Measurements from ENCODE around the gene ASPHD1.

Gene ASPHD1

DNA sequence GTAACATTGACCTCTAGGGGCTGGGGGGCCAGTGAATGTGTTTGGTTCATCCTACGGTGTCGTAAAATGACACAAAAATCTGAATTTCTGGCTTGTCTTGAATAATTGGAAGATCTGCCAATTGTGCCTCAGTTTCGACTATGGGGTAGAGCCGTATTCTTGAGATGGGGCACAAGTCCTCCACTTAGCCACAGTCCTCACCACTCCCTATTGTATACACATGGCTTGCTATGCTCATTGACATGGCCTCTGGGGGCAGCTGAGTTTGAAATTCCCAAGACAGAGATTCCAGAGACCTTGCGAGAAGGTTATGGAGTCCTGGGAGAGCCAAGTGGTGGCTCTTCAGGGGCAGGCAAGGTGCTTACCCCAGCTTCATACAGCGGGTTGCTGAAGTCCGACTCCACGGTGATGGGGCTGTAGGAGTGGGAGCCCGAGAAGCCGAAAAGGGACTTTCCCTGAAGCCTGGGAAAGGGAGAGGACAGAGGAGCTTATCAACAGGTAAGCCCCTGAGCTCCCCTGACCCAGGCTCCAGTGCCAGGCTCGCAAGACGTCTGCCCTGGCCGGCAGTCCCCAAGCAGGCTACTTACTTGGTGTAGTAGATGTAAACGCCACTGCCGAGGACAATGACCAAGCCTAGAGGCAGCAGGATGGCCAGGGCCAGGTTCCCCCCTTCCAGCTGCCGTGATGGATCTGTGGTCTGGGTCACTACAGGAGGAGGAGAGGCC, 28.3 kb upstream of the ASPHD1 start:
- DNase-seq (ENCODE audit: insufficient read length, low spot score) (no peak), FAIRE-seq (no peak)
- TF ChIP-seq, protein P1, sequence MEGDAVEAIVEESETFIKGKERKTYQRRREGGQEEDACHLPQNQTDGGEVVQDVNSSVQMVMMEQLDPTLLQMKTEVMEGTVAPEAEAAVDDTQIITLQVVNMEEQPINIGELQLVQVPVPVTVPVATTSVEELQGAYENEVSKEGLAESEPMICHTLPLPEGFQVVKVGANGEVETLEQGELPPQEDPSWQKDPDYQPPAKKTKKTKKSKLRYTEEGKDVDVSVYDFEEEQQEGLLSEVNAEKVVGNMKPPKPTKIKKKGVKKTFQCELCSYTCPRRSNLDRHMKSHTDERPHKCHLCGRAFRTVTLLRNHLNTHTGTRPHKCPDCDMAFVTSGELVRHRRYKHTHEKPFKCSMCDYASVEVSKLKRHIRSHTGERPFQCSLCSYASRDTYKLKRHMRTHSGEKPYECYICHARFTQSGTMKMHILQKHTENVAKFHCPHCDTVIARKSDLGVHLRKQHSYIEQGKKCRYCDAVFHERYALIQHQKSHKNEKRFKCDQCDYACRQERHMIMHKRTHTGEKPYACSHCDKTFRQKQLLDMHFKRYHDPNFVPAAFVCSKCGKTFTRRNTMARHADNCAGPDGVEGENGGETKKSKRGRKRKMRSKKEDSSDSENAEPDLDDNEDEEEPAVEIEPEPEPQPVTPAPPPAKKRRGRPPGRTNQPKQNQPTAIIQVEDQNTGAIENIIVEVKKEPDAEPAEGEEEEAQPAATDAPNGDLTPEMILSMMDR (IDR thresholded peaks at IDR 0.05; ENCODE audit: insufficient read depth, missing control alignments) = no peak

DNA sequence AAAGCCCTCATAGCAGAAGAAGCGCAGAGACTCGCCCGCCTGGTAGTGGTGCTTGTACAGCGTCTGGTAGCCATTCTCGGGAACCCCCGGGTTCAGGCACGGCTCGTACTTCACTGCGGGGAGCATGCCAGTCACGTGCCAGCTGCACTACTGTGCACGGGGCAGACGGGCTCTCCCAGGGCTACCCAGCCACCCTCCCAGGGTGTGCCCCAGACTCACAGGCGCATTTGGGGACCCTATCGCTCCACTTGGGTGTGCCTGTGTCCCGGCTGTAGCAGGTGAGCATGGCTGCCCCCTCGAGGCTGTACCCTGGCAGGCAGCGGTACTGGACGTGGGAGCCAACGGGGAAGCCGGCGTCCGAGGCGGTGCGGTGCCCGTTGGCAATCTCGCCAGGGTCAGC, 27.0 kb upstream of the ASPHD1 start:
- FAIRE-seq = no peak
- no peak for DNase-seq (ENCODE audit: insufficient read length, low spot score)

DNA sequence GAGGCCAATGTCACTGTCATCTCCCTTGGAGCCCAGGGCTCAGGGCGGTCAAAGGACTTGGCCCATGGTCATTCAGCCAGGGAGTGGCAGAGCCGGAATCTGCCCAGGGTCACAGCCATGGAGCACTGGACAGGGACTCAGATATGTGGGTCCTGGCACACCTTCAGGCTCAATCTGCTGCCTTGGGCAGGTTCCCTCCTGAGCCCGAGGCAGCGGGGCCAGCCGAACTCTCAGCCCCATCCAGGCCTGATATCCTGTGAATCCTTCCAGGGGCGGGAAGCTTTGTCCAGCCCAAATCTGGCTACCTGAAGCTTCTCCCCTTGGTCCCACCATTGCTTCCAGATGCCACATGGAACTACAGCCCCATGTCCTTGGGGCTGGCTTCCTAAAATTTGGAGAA, 25.1 kb upstream of the ASPHD1 start:
- TF ChIP-seq, protein P1 (IDR thresholded peaks at IDR 0.05; ENCODE audit: insufficient read depth, missing control alignments) = no peak
- no peak for DNase-seq (ENCODE audit: insufficient read length, low spot score)
- no peak for FAIRE-seq

More for the DNA sequence above, 27.0 kb upstream of the ASPHD1 start:
- TF ChIP-seq, protein P1 (IDR thresholded peaks at IDR 0.05; ENCODE audit: insufficient read depth, missing control alignments) = no peak

DNA sequence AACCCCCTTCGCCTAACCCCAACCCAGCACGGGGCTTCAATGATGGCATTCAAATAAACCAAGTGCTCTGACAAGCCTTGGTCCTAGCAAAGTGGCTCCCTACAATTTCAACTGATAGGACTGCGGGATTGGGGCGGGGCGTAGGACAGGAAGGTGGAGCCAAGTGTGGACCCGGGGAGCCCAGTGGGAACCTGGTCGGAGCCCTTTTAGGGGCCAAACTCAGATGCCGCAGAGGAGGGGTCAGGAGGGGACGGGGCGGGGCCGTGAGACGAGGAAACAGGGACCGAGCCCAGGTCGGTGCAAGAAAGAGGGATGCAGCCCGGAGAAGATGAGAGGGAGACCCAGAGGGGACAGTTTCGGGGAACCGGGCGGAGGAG, 24.1 kb upstream of the ASPHD1 start:
- FAIRE-seq (no peak), DNase-seq (ENCODE audit: insufficient read length, low spot score) (no peak)
- TF ChIP-seq, protein P1 (IDR thresholded peaks at IDR 0.05; ENCODE audit: insufficient read depth, missing control alignments) = no peak

DNA sequence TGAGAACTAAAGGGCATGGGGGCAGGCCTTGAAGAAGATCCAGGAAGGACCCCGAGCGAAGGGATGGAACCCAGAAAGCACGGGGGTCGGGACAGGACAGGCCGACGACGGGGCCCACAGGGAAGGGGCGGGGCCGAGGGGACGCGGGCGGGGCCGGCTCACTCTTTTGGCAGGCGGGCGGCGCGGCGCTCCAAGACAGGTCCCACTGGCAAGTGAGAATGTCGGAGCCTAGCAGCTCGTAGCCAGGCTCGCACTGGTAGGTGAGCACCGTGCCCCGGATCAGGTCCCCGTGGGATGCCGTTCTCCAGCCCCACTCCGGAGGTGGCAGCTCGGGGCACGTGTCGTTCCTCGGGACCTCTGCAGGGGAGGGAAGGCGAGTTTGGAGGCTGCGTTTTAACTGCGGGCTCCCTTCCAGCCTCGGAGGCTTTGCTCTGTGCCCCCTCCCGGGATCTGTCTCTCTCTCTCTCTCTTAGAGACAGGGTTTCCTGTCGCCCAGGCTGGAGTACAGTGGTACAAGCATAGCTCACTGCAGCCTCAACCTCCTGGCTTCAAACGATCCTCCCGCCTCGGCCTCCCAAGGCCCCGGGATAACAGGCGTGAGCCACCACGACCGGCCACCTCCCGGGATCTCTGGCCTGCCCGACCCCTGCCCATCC, 23.6 kb upstream of the ASPHD1 start:
- FAIRE-seq (no peak), DNase-seq (ENCODE audit: insufficient read length, low spot score) (no peak)
- TF ChIP-seq, protein P1 (IDR thresholded peaks at IDR 0.05; ENCODE audit: insufficient read depth, missing control alignments) = no peak

DNA sequence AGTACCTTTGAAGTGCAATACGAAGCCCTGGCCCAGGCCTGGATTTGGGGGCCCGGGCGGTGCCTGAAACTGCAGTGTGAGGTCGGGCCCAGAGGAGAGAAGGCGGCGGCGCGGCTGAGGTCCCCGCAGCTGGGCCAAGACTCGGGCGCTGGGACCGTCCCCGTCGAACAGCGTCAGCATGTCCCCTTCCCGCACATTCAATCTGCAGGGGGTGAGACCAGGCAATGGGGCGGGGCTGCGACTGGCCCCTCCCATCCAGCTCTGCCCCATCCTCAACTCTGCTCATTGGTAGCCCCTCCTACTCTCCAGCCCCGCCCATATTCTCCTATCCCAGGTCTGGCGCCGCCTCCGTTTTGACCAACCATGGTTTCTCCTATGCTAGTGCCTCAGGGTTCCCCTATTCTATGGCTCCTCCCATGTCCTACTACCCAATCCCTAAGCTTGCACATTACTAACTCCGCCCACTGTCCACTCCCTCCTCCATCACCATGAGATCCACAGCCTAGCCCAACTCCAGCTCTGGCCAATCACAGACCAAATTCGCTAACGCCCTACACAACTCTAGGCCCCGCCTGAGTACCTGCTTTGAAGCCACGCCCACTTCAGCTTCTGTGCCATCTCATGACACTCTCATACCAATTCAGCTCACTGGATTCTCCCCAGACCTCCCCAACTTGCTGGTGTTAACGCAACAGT, 22.9 kb upstream of the ASPHD1 start:
- TF ChIP-seq, protein P1 (IDR thresholded peaks at IDR 0.05; ENCODE audit: insufficient read depth, missing control alignments) = no peak
- FAIRE-seq (no peak), DNase-seq (ENCODE audit: insufficient read length, low spot score) (no peak)
